ENCODE results near the gene DNAAF1.
"Not testable (repeated sequence)": the region's sequence is repeated elsewhere in the genome, so short reads cannot be mapped to it uniquely, and the experiment has no call there.

DNA sequence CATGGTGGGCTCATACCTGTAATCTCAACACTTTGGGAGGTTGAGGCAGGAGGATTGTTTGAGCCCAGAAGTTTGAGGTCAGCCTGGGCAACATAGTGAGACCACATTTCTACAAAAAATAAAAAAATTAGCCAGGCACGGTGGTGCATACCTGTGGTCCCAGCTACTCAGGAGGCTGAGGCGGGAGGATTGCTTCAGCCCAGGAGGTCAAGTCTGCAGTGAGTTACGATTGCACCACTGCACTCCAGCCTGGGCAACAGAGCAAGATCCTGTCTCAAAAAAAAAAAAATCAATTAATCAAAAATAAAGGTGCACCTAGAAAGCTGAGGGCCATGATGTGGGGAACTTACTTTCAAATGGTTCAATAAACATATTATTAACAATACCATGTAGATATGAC is 71.0 kb downstream of the DNAAF1 start:
- TF ChIP-seq CTCF, POLR2A (IDR thresholded peaks at IDR 0.05): not testable (repeated sequence)

All from tibial nerve (tissue), 3 donors.